BJ (cell line): ENCODE measurements around the gene POLR1G. TPM values are rescaled to one million over a fixed set of nuclear protein-coding genes. Genes with fewer than 3 reads are reported as not detected.

Experiments used
- CTCF ChIA-PET: fragments of 350-600 bp; formaldehyde crosslinking; extraction: SDS; loops from one replicate; lab custom pipeline; 2021; ENCODE audit warnings: antibody characterized with exemption, inconsistent platforms; lab: Yijun Ruan, JAX
- POLR2A ChIA-PET: fragments of 300-600 bp; sonication (Branson Sonifier 250); formaldehyde crosslinking; extraction: SDS; loops from one replicate; lab custom pipeline; 2021; ENCODE audit warnings: antibody characterized with exemption; lab: Charles Lee
- DNase-seq: peaks from one replicate; pipeline ENCODE4 v3.0.0-alpha.2; 2011; ENCODE audit warnings: low read depth
- H3K27me3 ChIP-seq: 2 replicates; pipeline ENCODE4 v1.6.0; 2011; ENCODE audit warnings: low read length; ENCODE audit not compliant: control insufficient read depth, insufficient read depth
- H3K36me3 ChIP-seq: 2 replicates; pipeline ENCODE4 v1.5.1; 2011; ENCODE audit warnings: low read length; ENCODE audit not compliant: control insufficient read depth, insufficient read depth
- H3K4me3 ChIP-seq: 2 replicates; pipeline ENCODE4 v1.5.1; 2011; ENCODE audit warnings: low read depth, mild to moderate bottlenecking, control low read depth, low read length
- CTCF ChIP-seq: IDR thresholded peaks from 2 replicates; pipeline ENCODE4 v1.5.1; 2011; ENCODE audit warnings: low read depth, mild to moderate bottlenecking, control low read depth, inconsistent platforms, low read length, moderate library complexity; ENCODE audit not compliant: insufficient read depth
- polyA minus RNA-seq: library from RNA; depleted of rRNA, polyadenylated mRNA; stranded (reverse); fragments of >200 nt; gene quantifications from 2 replicates; pipeline ENCODE4 v1.2.3, GENCODE V29; 2011; rRNA and poly(A)+ RNA removed
- polyA plus RNA-seq: library from polyadenylated mRNA; depleted of rRNA; stranded (reverse); fragments of >200 nt; gene quantifications from 2 replicates; pipeline ENCODE4 v1.2.3, GENCODE V29; 2011; rRNA removed

Gene POLR1G
- polyA plus RNA-seq, result 3.0 and 3.6 TPM in 2 replicates
- polyA minus RNA-seq, result 2.3 and 4.1 TPM in 2 replicates

GRCh38 chr19:45406226-45407090, at the start of gene POLR1G:
Gene POLR1G, plus strand, starts transcription at chr19:45406644. Its CDS starts 53 bp downstream, at chr19:45406697.
- TF ChIP-seq CTCF, result no peak
- H3K36me3 ChIP-seq, result no peaks in the 10 kb centered on the region
- ChIA-PET CTCF (interaction anchor here (0.6 to 1.0 kb wide), 5 partner anchors 10 to 380 kb away, joined by 3 to 5 read pairs (median 4); no protein-coding TSS in a partner anchor), POLR2A (interaction anchor here (1.0 kb wide), 1 partner anchor 18 kb away, joined by 3 read pairs; no protein-coding TSS in a partner anchor)
- DNase-seq, result no peak
- H3K4me3 ChIP-seq, result peak within 1 kb of the TSS; percentile 92
- H3K27me3 ChIP-seq, result no peaks in the 10 kb centered on the region

- CTCF ChIA-PET, result interaction anchor here (1.5 kb wide), 1 partner anchor 18 kb away, joined by 3 read pairs; no protein-coding TSS in a partner anchor
- Histone ChIP-seq H3K4me3 (no peak overlapping the region), H3K36me3 (peaks cover 37% of the 10 kb centered on the region), H3K27me3 (no peaks in the 10 kb centered on the region)
- DNase-seq, result no peak
- POLR2A ChIA-PET, result no interaction called here
- TF ChIP-seq CTCF, result no peak
These were observed 49.5 kb upstream of the POLR1G start for GRCh38 chr19:45356760-45357444.

DNA sequence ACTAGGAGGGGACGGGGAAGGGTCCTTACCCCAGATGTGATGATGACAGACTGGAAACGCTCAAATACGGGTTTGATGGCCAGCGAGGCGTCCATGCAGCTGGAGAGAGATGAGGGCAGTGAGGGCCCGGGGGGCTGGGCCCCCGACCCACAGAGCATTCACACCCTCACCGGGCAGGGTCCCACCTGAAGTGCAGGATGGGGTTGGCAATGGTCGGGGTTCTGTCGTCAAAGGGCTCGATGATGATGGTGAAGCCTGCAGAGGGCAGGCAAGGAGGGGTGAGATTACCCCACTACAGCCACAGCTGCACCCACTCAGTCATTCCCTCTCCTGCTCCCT, 49.0 kb upstream of the POLR1G start:
- ChIA-PET CTCF (interaction anchor here (1.1 to 1.5 kb wide), 2 partner anchors 18 to 128 kb away, joined by 3 read pairs; no protein-coding TSS in a partner anchor), POLR2A (no interaction called here)
- Histone ChIP-seq H3K27me3 (no peaks in the 10 kb centered on the region), H3K36me3 (peaks cover 38% of the 10 kb centered on the region), H3K4me3 (no peak overlapping the region)
- TF ChIP-seq CTCF, result no peak
- no peak for DNase-seq

DNA sequence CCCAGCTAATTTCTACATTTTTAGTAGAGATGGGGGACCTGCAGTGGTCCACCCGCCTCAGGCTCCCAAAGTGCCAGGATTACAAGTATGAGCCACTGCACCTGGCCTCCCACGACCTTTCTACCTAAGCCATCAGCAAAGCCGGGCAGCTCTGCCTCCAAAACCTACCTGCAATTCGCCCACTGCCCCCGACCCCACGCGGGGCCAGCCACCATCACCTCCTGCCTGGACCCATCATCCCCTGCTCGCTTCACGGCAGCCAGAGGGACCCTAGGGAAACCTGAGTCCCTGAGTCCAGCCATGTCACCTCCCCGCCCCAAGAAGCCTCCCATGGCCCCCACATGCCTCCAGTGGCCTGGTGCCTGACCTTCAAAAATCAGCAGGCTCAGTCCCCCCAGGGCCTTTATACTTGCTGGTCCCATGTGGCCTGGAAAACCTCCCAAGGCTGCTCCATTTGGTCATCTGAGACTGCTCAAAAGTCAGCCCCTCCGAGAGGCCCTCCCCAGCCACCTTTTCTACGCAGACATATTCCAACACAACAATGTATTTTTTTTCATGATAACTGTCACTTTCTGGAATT, 48.1 kb upstream of the POLR1G start:
- no peak overlapping the region for H3K4me3 ChIP-seq
- DNase-seq, result no peak
- ChIA-PET POLR2A (no interaction called here), CTCF (interaction anchor here (1.1 to 1.5 kb wide), 2 partner anchors 19 to 127 kb away, joined by 3 read pairs; no protein-coding TSS in a partner anchor)
- TF ChIP-seq CTCF, result no peak
- H3K27me3 ChIP-seq, result no peaks in the 10 kb centered on the region
- peaks cover 38% of the 10 kb centered on the region for H3K36me3 ChIP-seq
